Subcutaneous abdominal adipose tissue (tissue), 5 donors: ENCODE data around the gene LSM14A.
"Not testable (repeated sequence)": the region's sequence is repeated elsewhere in the genome, so short reads cannot be mapped to it uniquely, and the experiment has no call there.

ENCODE experiments used
- H3K27ac ChIP-seq: one replicate; pipeline ENCODE4 v1.7.0; 2013; ENCODE audit warnings: low read depth, mild to moderate bottlenecking, inconsistent platforms, low read length, moderate library complexity
- H3K27me3 ChIP-seq, 5 donors: one replicate each; pipeline ENCODE4 v1.7.0; 2013; ENCODE audit warnings: low read length in 5 of 5, inconsistent platforms in 1 of 5; ENCODE audit not compliant: control insufficient read depth in 5 of 5, insufficient read depth in 4 of 5
- H3K36me3 ChIP-seq, 5 donors: one replicate each; pipeline ENCODE4 v1.7.0; 2013; ENCODE audit warnings: low read length in 5 of 5; ENCODE audit not compliant: control insufficient read depth in 5 of 5, insufficient read depth in 5 of 5
- H3K4me1 ChIP-seq, 5 donors: one replicate each; pipeline ENCODE4 v1.7.0; 2013; ENCODE audit warnings: low read length in 5 of 5, mild to moderate bottlenecking in 3 of 5, moderate library complexity in 1 of 5; ENCODE audit not compliant: control insufficient read depth in 5 of 5, insufficient read depth in 5 of 5
- H3K4me3 ChIP-seq, 5 donors: one replicate each; pipeline ENCODE4 v1.7.0; 2013; ENCODE audit warnings: low read length in 5 of 5, low read depth in 1 of 5
- H3K9ac ChIP-seq, 5 donors: one replicate each; pipeline ENCODE4 v1.7.0; 2013; ENCODE audit warnings: low read length in 5 of 5, mild to moderate bottlenecking in 4 of 5, moderate library complexity in 3 of 5
- H3K9me3 ChIP-seq, 5 donors: one replicate each; pipeline ENCODE4 v1.7.0; 2013; ENCODE audit warnings: low read length in 5 of 5; ENCODE audit not compliant: control insufficient read depth in 5 of 5
- donor health status: healthy.
- donor health status: healthy.
- donor health status: healthy.
- donor health status: healthy.
- donor health status: healthy.

LSM14A gene

GRCh38 chr19:34213283-34213682 is 41.0 kb downstream of the LSM14A start:
- no peaks in the 10 kb centered on the region for H3K9me3 ChIP-seq
- H3K9ac ChIP-seq = no peak overlapping the region
- H3K27me3 ChIP-seq = no peaks in the 10 kb centered on the region
- H3K36me3 ChIP-seq = peaks cover 8 to 60% (median 38%) of the 10 kb centered on the region in 5 donors
- no peak overlapping the region for H3K27ac ChIP-seq
- no peak overlapping the region for H3K4me3 ChIP-seq
- H3K4me1 ChIP-seq = no peaks in the 10 kb centered on the region

GRCh38 chr19:34214040-34214439 is 41.7 kb downstream of the LSM14A start:
- Histone ChIP-seq H3K4me3 (no peak overlapping the region), H3K36me3 (peaks cover 13 to 61% (median 30%) of the 10 kb centered on the region in 5 donors)

DNA sequence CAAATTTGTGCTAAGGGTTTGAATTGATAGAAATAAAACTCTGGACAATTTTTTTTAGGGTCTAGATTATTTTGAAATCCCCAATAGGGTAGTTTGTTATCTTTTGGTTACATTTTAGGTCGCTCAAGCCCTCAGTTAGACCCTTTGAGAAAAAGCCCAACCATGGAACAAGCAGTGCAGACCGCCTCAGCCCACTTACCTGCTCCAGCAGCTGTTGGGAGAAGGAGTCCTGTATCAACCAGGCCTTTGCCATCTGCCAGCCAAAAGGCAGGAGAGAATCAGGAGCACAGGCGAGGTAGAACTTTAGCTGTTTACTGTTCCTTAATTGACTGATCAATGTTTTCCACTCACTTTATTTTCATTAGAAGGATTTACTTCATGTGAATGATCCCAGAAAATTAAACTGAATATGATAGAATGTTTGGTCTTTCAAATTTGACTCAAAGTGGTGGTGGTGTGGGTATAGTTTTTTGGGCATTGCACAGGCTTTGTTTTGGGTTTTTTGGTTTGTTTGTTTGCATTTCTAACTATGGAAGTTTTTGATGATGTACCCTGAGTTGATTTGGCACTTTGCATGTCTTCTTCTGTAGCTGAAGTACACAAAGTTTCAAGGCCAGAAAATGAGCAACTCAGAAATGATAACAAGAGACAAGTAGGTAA is 42.8 kb downstream of the LSM14A start:
- Histone ChIP-seq H3K4me1 (no peaks in the 10 kb centered on the region), H3K4me3 (no peak overlapping the region), H3K27ac (no peak overlapping the region), H3K9me3 (no peaks in the 10 kb centered on the region), H3K27me3 (no peaks in the 10 kb centered on the region), H3K9ac (no peak overlapping the region), H3K36me3 (peaks cover 17 to 60% (median 29%) of the 10 kb centered on the region in 5 donors)

More at GRCh38 chr19:34214040-34214439, 41.7 kb downstream of the LSM14A start:
- Histone ChIP-seq H3K9me3 (no peaks in the 10 kb centered on the region), H3K4me1 (no peaks in the 10 kb centered on the region), H3K27me3 (no peaks in the 10 kb centered on the region), H3K9ac (no peak overlapping the region), H3K27ac (no peak overlapping the region)

DNA sequence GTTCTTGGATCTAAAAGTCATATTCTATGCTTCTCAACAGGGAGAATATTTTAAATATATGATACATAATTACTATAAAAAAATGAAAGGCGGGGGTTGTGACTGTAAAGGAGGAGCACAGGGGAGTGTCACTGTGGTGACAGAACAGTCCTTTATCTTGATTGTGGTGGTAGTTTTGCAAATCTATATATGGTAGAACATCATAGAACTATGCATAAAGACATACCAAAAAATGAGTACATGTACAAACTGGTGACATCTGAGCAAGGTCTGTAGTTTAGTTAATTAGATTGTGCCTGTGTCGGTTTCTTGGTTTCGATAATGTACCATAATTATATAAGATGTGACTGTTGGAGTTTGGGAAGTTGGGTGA is 43.3 kb downstream of the LSM14A start:
- Histone ChIP-seq H3K27ac (no peak overlapping the region), H3K4me1 (no peaks in the 10 kb centered on the region), H3K9me3 (no peaks in the 10 kb centered on the region), H3K27me3 (no peaks in the 10 kb centered on the region), H3K36me3 (peaks cover 17 to 57% (median 26%) of the 10 kb centered on the region in 5 donors), H3K9ac (no peak overlapping the region), H3K4me3 (no peak overlapping the region)

GRCh38 chr19:34216745-34217219 is 44.5 kb downstream of the LSM14A start:
- H3K9ac ChIP-seq, H3K9me3 ChIP-seq, H3K27me3 ChIP-seq, H3K27ac ChIP-seq, H3K4me3 ChIP-seq, H3K4me1 ChIP-seq: not testable (repeated sequence)
- H3K36me3 ChIP-seq = peaks cover 18 to 53% (median 29%) of the 10 kb centered on the region in 5 donors

- H3K4me1 ChIP-seq = peaks cover 0 to 3% (median 0%) of the 10 kb centered on the region in 5 donors
- H3K9ac ChIP-seq = no peak overlapping the region
- no peak overlapping the region for H3K4me3 ChIP-seq
- H3K9me3 ChIP-seq = no peaks in the 10 kb centered on the region
- H3K27ac ChIP-seq = no peak overlapping the region
- no peaks in the 10 kb centered on the region for H3K27me3 ChIP-seq
- H3K36me3 ChIP-seq = peaks cover 27 to 61% (median 41%) of the 10 kb centered on the region in 5 donors
These were observed 45.9 kb downstream of the LSM14A start for GRCh38 chr19:34217952-34218817.

- Histone ChIP-seq H3K4me1 (peaks cover 0 to 3% (median 0%) of the 10 kb centered on the region in 5 donors), H3K27ac (no peak overlapping the region), H3K4me3 (no peak overlapping the region), H3K9me3 (no peaks in the 10 kb centered on the region), H3K9ac (no peak overlapping the region), H3K27me3 (no peaks in the 10 kb centered on the region), H3K36me3 (peaks cover 33 to 62% (median 43%) of the 10 kb centered on the region in 5 donors)
These were observed 46.5 kb downstream of the LSM14A start for GRCh38 chr19:34218818-34219164.

GRCh38 chr19:34220472-34221063 is 48.3 kb downstream of the LSM14A start:
- Histone ChIP-seq H3K36me3 (peaks cover 37 to 68% (median 53%) of the 10 kb centered on the region in 5 donors), H3K27me3 (no peaks in the 10 kb centered on the region), H3K4me1 (peaks cover 0 to 3% (median 0%) of the 10 kb centered on the region in 5 donors), H3K4me3 (no peak overlapping the region), H3K9ac (no peak overlapping the region), H3K9me3 (no peaks in the 10 kb centered on the region), H3K27ac (no peak overlapping the region)

DNA sequence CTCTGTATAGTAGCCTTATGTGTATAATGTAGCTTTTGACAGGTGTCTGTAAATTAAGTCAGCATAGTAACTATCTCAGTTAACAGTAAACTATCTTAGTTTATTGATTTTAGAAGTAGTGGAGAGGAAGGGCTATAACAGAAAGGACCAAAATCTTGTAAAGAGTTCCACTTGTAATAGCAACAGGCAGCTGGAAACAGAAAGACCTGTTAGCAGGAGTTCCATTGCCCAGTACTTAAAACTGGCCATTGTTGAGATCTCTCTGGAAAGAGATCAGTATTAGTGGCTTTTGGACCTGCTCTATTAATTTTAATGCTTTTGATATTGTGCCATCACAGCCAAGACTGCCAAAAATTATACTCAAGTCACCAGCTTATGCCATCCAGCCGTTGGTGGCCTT is 50.1 kb downstream of the LSM14A start:
- Histone ChIP-seq H3K4me1 (peaks cover 0 to 3% (median 0%) of the 10 kb centered on the region in 5 donors), H3K9me3 (no peaks in the 10 kb centered on the region), H3K4me3 (no peak overlapping the region), H3K27me3 (no peaks in the 10 kb centered on the region), H3K9ac (no peak overlapping the region), H3K36me3 (peaks cover 45 to 81% (median 56%) of the 10 kb centered on the region in 5 donors), H3K27ac (no peak overlapping the region)
